Stimulated activated memory B cell treated with anti-CD40 and anti-IgM and Interleukin-4, amounts not matched to agents 10 μg/mL and 1 μg/mL and 100 μg/mL, for 72 hours (primary cell): Measurements from ENCODE around the gene CMKLR1.
A peak's percentile ranks its signal among the peaks of the same experiment; 100 is the strongest.

Source experiments
- ATAC-seq: fragments of 150-1000 bp; cut with Tn5 transposase; 2 replicates; pipeline ENCODE4 v1.10.0; 2021
- H3K27ac Mint-ChIP-seq: one replicate; pipeline ENCODE4 v1.8.0; 2022; ENCODE audit warnings: mild to moderate bottlenecking, mixed read lengths
- H3K27me3 Mint-ChIP-seq: one replicate; pipeline ENCODE4 v1.8.0; 2022; ENCODE audit warnings: mixed read lengths
- H3K36me3 Mint-ChIP-seq: one replicate; pipeline ENCODE4 v1.8.0; 2022; ENCODE audit warnings: mixed read lengths
- H3K4me1 Mint-ChIP-seq: one replicate; pipeline ENCODE4 v1.8.0; 2022; ENCODE audit warnings: mixed read lengths
- H3K4me3 Mint-ChIP-seq: one replicate; pipeline ENCODE4 v1.8.0; 2022; ENCODE audit warnings: mild to moderate bottlenecking, moderate library complexity, mixed read lengths
- H3K9me3 Mint-ChIP-seq: one replicate; pipeline ENCODE4 v1.8.0; 2022; ENCODE audit warnings: mixed read lengths

CMKLR1 gene

DNA sequence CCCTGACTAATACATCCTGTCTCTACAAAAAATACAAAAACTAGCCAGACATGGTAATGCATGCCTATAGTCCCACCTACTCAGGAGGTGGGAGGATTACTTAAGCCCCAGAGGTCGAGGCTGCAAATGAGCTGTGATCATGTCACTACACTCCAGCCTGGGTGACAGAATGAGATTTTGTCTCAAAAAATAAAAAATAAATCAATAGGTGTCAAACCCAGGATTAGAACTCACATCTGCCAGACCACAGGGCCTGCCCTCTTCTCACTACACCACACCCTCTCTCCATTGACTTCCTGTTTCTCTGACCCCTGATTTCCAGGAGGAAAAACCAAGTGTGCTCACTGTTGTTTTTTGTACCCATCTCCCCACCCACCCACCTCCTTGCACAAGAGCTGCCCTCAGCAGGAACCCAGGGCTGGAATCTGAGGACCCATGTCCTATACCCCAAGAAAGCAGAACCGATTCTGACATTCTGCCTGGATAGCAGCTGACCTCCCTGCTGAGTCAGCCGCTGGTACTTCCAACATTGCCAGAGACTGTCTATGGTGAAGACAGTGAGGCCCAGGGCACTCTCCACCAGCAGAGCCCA, 6.2 kb downstream of the CMKLR1 start:
- H3K4me3 Mint-ChIP-seq, result no peak overlapping the region
- H3K27ac Mint-ChIP-seq, result no peak overlapping the region
- peaks cover 7% of the 10 kb centered on the region for H3K4me1 Mint-ChIP-seq
- no peaks in the 10 kb centered on the region for H3K9me3 Mint-ChIP-seq
- H3K27me3 Mint-ChIP-seq, result peaks cover 11% of the 10 kb centered on the region
- ATAC-seq, result peak; percentile 31
- no peaks in the 10 kb centered on the region for H3K36me3 Mint-ChIP-seq

DNA sequence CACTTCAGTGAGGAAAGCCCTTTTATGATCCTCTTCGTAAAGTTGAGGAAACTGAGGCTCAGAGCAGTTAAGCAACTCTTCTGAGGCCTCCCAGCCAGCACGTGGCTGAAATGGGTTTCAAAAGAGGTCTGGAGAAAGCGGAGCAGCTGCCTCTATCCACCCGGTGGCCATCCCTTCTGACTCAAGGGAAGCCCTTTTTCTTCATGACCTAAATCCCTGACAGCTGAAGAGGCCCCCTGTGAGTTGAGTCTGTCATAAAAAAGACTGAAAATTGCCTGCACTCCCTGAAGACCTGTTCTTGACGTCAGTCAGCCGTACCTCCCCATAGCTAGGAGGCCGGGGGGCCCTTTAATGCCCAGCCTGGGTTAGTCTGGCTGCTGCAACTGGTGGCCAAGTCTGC, 10.7 kb downstream of the CMKLR1 start:
- ATAC-seq, result no peak
- no peak overlapping the region for H3K27ac Mint-ChIP-seq
- H3K36me3 Mint-ChIP-seq, result no peaks in the 10 kb centered on the region
- no peak overlapping the region for H3K4me3 Mint-ChIP-seq
- no peaks in the 10 kb centered on the region for H3K4me1 Mint-ChIP-seq
- peaks cover 21% of the 10 kb centered on the region for H3K27me3 Mint-ChIP-seq
- no peaks in the 10 kb centered on the region for H3K9me3 Mint-ChIP-seq

DNA sequence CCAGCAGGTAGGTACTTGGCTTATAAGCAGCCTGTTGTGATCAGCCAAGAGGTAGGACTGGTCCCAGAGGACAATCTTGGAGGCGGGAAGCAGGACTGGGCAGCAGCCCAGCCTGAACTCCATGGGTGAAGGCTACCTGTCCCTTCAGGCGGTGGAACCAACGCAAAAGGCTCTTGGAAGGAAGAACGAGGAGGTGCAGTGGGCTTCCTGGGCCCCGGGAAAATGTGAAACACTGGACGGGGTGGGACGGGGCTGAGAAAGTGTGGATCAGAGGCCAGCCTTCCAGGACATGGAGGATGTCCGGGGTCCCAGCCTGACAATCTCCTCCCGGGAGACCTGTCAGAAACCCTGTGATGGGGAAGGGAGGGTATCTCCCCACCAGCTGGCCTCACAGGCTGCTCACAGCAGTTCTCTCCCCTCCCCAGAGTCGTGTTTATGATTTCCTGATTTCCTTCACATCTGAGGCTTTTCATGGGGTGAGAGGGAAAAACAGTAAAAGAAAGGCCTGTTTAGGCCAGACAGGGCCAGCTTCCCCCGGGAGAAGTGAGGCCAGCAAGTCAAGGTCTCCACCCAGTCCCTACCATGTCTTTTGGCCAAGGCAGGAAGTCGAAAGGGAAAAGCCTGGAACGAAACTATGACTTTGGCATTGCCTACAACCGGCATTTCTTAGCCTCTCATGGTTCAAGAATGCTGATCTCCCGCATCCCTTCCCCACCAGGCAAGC, 11.3 kb downstream of the CMKLR1 start:
- Mint-ChIP-seq H3K4me1 (no peaks in the 10 kb centered on the region), H3K27ac (no peak overlapping the region), H3K9me3 (no peaks in the 10 kb centered on the region), H3K36me3 (no peaks in the 10 kb centered on the region), H3K4me3 (no peak overlapping the region), H3K27me3 (peaks cover 26% of the 10 kb centered on the region)
- ATAC-seq, result no peak

DNA sequence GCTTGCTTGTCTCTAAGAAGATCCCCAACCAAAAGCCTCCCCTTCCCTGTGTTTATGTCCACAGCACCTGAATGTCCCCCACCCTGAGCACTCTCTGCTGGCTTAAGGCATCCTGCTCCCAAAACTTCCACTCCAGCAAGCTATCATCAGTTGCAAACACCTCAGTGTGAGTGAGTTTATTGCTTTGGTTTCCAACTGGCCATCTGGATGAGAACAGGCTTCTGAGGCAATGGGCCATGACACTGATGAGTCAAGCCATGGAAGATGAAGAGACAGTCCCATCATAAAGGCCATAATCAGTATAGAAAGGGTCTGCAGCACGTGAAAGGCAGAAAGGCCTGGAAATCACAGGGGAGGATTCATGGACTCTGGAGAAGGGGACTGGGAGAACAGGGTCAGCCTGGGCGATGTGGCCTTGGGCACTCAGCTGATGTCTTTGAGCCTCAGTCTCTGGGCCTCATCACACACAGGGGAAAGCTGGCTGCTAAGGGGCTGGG, 12.8 kb downstream of the CMKLR1 start:
- Mint-ChIP-seq H3K36me3 (no peaks in the 10 kb centered on the region), H3K27me3 (peaks cover 37% of the 10 kb centered on the region), H3K9me3 (no peaks in the 10 kb centered on the region), H3K4me3 (no peak overlapping the region), H3K4me1 (no peaks in the 10 kb centered on the region), H3K27ac (no peak overlapping the region)
- no peak for ATAC-seq

DNA sequence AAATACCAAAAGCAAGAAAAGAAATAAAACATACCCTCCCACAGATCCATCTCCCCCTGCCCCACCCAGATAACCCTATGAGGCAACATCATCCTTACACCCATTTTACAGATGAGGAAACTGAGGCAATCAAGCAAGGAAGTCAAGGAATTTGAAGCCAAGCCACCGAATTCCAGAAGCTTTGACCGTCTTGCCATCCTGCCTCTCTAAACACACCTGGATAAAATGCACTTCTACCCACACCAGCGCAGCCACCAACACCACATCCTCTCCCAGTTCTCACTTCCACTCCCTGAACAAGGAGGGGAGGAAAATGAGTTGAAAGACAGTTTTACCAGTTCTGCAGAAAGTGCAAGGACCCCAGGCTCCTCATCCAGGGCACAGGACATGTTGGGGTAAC, 13.6 kb downstream of the CMKLR1 start:
- no peak overlapping the region for H3K27ac Mint-ChIP-seq
- no peak overlapping the region for H3K4me3 Mint-ChIP-seq
- no peak for ATAC-seq
- no peaks in the 10 kb centered on the region for H3K4me1 Mint-ChIP-seq
- no peaks in the 10 kb centered on the region for H3K36me3 Mint-ChIP-seq
- no peaks in the 10 kb centered on the region for H3K9me3 Mint-ChIP-seq
- peaks cover 39% of the 10 kb centered on the region for H3K27me3 Mint-ChIP-seq

DNA sequence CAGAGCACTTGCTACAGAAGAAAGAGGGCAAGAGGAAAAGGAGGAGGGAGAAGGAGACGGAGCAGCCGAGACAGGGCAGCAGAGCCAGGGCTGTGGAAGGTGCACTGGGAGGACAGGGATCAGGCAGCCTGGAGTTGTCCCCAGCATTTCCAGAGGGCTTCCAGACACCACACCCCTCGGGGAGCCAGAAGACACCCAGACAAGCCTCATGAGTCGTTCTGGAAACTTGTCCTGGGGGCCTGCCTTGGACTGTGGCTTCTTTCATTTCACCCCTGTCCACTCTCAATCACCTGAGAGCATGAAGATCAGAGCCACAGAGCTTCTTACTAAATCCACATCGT, 14.1 kb downstream of the CMKLR1 start:
- H3K36me3 Mint-ChIP-seq, result no peaks in the 10 kb centered on the region
- no peak for ATAC-seq
- peaks cover 39% of the 10 kb centered on the region for H3K27me3 Mint-ChIP-seq
- H3K27ac Mint-ChIP-seq, result no peak overlapping the region
- no peaks in the 10 kb centered on the region for H3K4me1 Mint-ChIP-seq
- no peak overlapping the region for H3K4me3 Mint-ChIP-seq
- H3K9me3 Mint-ChIP-seq, result no peaks in the 10 kb centered on the region

DNA sequence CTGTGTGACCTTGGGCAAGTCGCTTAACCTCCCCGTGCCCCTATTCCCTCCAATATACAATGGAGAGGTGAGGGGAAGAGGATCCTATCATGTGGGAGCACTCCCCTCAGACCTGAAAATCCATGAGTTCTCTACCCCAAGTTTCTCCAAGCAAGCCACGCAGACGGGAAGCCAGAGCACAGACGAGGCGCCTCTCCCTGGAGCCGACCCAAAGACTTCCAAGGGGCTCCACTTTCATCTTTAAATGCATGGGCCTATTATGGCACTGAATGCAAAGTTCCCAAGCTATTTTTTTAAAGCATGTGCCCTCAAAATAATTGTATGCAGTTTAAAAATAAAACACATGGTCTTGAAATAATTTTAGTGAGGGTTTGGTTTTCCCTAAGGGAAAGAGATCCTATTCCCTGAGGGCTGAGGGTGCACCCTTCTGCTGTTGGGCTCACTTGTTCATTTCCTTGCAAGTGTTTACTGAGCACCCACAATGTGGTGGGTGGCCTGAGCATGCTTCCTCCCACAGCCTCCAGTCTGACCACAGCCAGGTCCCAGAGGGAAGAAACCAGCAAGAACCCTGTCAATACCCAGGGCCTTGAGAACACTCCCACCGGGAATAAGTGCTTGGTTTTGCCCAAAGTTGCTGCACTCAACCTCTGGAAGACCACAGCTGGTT, 14.6 kb downstream of the CMKLR1 start:
- Mint-ChIP-seq H3K4me3 (no peak overlapping the region), H3K9me3 (no peaks in the 10 kb centered on the region), H3K36me3 (no peaks in the 10 kb centered on the region), H3K27ac (no peak overlapping the region), H3K27me3 (peaks cover 39% of the 10 kb centered on the region), H3K4me1 (no peaks in the 10 kb centered on the region)
- ATAC-seq, result no peak

DNA sequence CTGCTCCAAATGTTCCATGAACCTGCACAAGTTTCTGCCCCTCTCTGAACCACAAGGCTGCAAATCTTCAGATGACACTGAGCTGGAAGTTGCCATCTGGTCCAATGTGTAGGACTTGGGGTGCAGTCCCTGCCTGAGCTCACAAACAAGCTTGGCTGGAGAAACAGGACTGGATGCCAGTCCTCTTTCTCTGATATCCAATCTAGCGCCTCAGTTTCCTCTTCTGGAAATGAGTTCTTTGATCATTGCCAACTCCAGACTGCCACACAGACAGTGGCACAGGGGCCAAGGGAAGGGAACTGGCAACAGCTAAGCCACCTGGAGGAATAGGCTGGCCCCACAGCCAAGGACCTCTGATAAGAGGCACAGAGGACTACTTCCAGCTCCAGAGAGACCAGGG, 15.5 kb downstream of the CMKLR1 start:
- H3K4me3 Mint-ChIP-seq, result no peak overlapping the region
- H3K4me1 Mint-ChIP-seq, result no peaks in the 10 kb centered on the region
- no peaks in the 10 kb centered on the region for H3K9me3 Mint-ChIP-seq
- ATAC-seq, result no peak
- peaks cover 39% of the 10 kb centered on the region for H3K27me3 Mint-ChIP-seq
- H3K36me3 Mint-ChIP-seq, result no peaks in the 10 kb centered on the region
- H3K27ac Mint-ChIP-seq, result no peak overlapping the region

DNA sequence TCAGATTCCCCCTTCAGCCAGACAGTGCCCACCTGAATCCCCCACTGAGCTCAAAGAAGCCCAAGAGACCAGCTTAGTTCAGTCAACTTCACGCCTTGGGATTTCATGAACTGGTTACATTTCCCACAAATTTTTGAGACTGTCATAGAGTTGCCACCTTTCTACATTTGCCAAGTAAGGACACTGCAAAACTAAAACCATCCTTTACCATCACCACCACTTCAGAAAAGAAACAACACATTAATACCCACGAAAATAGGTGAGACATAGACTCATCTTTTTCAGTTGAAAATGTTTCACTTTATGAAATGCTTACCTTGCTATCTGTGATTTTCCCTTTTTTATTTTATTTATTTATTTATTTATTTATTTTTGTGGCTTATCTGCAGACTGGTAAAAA, 16.1 kb downstream of the CMKLR1 start:
- H3K27ac Mint-ChIP-seq, result no peak overlapping the region
- no peaks in the 10 kb centered on the region for H3K36me3 Mint-ChIP-seq
- H3K9me3 Mint-ChIP-seq, result no peaks in the 10 kb centered on the region
- no peaks in the 10 kb centered on the region for H3K4me1 Mint-ChIP-seq
- no peak for ATAC-seq
- no peak overlapping the region for H3K4me3 Mint-ChIP-seq
- peaks cover 39% of the 10 kb centered on the region for H3K27me3 Mint-ChIP-seq

DNA sequence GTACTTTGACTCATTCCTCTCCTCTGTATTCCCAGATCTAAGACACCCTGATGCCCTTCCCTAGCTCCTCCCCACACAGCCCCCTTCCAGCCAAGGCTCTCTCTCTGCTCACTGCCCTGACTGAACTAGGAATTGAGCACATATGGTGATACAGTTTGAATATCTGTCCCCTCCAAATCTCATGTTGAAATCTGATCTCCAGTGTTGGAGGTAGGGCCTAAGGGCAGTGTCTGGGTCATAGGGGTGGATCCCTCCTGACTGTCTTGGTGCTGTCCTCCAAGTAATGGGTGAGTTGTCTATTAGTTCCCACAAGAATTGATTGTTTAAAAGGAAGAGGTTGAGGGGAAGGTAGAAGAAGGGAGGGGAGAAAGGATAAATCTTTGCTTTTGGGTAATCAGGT, 17.4 kb downstream of the CMKLR1 start:
- Mint-ChIP-seq H3K36me3 (no peaks in the 10 kb centered on the region), H3K4me3 (no peak overlapping the region), H3K27me3 (peaks cover 27% of the 10 kb centered on the region), H3K9me3 (no peaks in the 10 kb centered on the region), H3K27ac (no peak overlapping the region), H3K4me1 (no peaks in the 10 kb centered on the region)
- ATAC-seq, result no peak

DNA sequence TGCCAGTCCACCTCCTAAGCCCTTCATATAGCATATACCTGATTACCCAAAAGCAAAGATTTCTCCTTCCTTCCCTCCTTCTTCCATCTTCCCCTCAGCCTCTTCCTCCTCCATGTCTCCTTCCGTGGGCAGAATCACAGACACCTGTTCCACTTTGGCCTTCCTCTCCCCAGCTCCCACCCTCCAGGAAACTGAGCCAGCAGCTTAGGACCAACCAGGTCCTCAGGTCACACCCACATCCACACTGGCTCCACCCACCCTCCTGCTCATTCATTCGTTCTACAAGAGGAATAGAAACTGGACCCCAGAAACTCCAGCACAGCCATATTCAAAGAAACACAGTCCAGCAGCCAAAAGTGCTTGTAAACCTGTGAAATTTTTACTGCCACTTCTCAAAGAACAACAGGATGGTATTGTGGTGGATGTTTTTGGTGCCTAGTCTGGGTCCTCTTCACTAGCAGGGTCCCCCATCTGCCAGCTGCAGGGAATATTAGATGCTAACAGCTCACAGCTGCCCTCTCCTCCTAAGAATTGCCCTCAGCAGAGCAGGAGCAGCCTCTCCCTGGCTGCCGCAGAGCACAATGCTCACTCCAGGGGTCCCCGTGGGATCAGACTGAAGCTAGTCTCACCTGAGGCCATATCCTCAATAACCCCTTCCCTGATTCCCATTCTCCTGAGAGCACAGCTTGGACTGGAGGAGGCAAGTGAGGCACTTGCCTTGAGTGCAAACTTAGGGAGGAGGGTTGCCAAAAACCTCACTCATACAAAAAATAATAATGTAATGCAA, 18.4 kb downstream of the CMKLR1 start:
- H3K27ac Mint-ChIP-seq, result no peak overlapping the region
- no peak overlapping the region for H3K4me3 Mint-ChIP-seq

DNA sequence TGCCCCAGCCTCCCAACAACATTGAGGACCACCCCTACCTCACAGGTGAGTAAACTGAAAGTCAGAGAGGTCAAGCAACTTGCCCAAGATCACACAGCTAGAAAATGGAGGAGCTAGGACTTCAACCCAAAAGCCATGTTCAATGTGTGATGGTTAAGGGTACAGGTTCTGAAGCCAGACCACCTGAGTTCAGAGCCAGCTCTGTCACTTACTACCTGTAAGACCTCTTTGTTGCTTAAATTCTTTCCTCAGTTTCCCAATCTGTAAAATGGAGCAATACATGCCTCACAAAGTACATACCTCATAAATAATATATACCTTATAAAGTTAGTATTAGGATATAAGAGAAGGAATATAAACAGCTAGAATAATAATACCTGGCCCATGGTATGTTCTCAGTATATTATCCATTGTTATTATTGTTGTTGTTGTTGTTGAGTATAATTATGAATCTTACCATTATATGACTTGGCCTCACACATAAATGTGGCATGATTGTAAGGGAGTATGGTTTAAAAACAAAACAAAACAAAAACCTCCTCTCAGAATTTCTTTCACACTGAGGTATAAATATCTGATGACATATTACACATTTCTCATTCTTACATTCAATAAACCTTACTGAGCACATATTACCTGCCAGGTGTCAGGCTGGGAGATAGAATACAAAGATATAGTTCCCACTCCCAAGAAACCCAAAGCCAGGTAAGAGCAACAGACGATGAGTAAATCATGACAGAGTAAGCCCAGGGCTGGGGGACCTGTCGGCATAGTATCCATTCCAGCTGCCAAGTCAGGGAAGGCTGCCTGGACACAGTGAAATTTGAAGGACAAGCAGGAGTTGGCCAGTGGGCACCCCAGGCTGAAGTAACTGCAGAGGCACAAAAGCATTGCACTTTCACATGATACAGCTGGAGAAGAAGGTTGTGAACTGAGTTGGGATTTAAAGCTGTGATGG, 19.6 kb downstream of the CMKLR1 start:
- Mint-ChIP-seq H3K4me3 (no peak overlapping the region), H3K27ac (no peak overlapping the region), H3K4me1 (peaks cover 6% of the 10 kb centered on the region), H3K36me3 (no peaks in the 10 kb centered on the region), H3K9me3 (no peaks in the 10 kb centered on the region), H3K27me3 (peaks cover 31% of the 10 kb centered on the region)
- no peak for ATAC-seq

More for the DNA sequence above, 18.4 kb downstream of the CMKLR1 start:
- peaks cover 28% of the 10 kb centered on the region for H3K27me3 Mint-ChIP-seq
- H3K4me1 Mint-ChIP-seq, result peaks cover 6% of the 10 kb centered on the region
- no peaks in the 10 kb centered on the region for H3K9me3 Mint-ChIP-seq
- ATAC-seq, result no peak
- H3K36me3 Mint-ChIP-seq, result no peaks in the 10 kb centered on the region

DNA sequence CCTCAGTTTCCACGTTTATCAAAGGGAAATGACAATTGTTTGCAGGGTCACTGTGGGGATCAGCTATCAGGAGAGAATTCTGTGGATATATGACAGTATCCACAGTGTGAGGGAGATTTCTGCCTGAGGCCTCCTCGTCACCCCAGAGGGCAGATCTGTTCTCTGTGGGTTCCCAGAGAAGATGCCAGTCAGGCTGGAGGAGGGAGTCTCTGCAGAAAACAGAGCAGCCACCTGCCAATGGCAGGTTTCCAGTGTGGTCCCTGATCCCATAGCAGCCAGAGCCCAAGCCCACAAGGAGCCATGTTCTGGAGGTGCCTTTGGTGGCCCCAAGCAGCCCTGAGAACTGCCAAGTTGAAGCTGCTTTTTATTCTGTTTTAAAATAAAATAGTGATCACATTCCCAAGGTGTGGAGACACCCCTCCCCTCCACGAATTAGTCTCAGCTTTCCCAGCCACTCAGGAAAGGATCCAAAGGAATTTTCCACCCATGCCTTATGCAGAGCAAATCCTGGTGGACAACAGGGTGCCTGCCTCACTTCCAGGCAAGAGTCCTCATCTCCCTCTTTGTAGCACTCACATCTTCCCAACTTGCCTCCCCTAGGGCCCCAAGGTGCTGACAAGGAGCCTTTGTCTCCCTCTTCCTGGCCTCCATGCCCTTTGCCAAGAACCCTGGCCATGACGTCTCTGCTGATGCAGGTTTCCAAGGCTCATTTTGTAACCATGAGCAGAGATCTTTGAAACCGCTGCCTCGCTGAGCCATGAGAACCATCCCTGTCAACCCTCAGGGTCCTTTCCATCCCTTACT, 20.4 kb downstream of the CMKLR1 start:
- no peak for ATAC-seq
- H3K9me3 Mint-ChIP-seq, result no peaks in the 10 kb centered on the region
- H3K36me3 Mint-ChIP-seq, result no peaks in the 10 kb centered on the region
- H3K4me3 Mint-ChIP-seq, result no peak overlapping the region
- peaks cover 31% of the 10 kb centered on the region for H3K27me3 Mint-ChIP-seq
- H3K4me1 Mint-ChIP-seq, result peaks cover 11% of the 10 kb centered on the region
- H3K27ac Mint-ChIP-seq, result no peak overlapping the region
